K562 (cell line): ENCODE results near the gene ZMIZ1.

Experiments used
- DPF2 ChIP-seq: fragments of 450-650 bp; IDR thresholded peaks from 2 replicates; pipeline ENCODE4 v1.6.1; 2016
- EZH2 ChIP-seq: IDR thresholded peaks from 2 replicates; pipeline ENCODE4 v1.6.1; 2012; ENCODE audit warnings: low read depth, mild to moderate bottlenecking, inconsistent platforms, low read length, borderline replicate concordance
- NELFE ChIP-seq: IDR thresholded peaks from 2 replicates; pipeline ENCODE4 v1.6.1; 2011; ENCODE audit warnings: mild to moderate bottlenecking; ENCODE audit not compliant: insufficient read depth, insufficient read length
- POLR2A ChIP-seq: fragments of 450-650 bp; conservative IDR thresholded peaks from 2 replicates; pipeline ENCODE4 v1.6.1; 2016
- SOX6 ChIP-seq: fragments of 450-650 bp; IDR thresholded peaks from 2 replicates; pipeline ENCODE4 v1.6.1; 2014; ENCODE audit warnings: mild to moderate bottlenecking
- ZNF197 ChIP-seq: fragments of 200-800 bp; sonication (Bioruptor generic); IDR thresholded peaks from 2 replicates; pipeline ENCODE4 v1.6.1; 2016; ENCODE audit warnings: low read depth, missing genetic modification characterization, missing compliant biosample characterization
- ZNF212 ChIP-seq: fragments of 450-650 bp; formaldehyde crosslinking; IDR thresholded peaks from 2 replicates; pipeline ENCODE4 v1.4.0; 2020; ENCODE audit warnings: mild to moderate bottlenecking
- TF ChIP-seq, protein P1 (sequence below), 3 experiments: IDR thresholded peaks in 2 of 3; conservative IDR thresholded peaks in 1 of 3; 2 replicates each; pipeline ENCODE4 v1.5.1; 2011 to 2012; ENCODE audit warnings: low read length in 3 of 3, mild to moderate bottlenecking in 3 of 3, control low read depth in 2 of 3, improper control_type of control experiment in 1 of 3, inconsistent platforms in 1 of 3, low read depth in 1 of 3, mixed read lengths in 1 of 3, moderate library complexity in 1 of 3; ENCODE audit not compliant: insufficient read depth in 2 of 3
- TF ChIP-seq, protein P2 (sequence below): sonication (generic); formaldehyde crosslinking; IDR thresholded peaks from 2 replicates; pipeline ENCODE4 v1.5.0; 2020; ENCODE audit warnings: missing genetic modification reagents
- TF ChIP-seq, protein P3 (sequence below), 2 experiments: fragments of 450-650 bp; formaldehyde crosslinking in 1 of 2; IDR thresholded peaks; 2 replicates each; pipeline versions ENCODE4 v1.4.0 to v1.6.1; 2014 to 2020; ENCODE audit warnings: mild to moderate bottlenecking in 2 of 2, borderline replicate concordance in 1 of 2, low read depth in 1 of 2

DNA sequence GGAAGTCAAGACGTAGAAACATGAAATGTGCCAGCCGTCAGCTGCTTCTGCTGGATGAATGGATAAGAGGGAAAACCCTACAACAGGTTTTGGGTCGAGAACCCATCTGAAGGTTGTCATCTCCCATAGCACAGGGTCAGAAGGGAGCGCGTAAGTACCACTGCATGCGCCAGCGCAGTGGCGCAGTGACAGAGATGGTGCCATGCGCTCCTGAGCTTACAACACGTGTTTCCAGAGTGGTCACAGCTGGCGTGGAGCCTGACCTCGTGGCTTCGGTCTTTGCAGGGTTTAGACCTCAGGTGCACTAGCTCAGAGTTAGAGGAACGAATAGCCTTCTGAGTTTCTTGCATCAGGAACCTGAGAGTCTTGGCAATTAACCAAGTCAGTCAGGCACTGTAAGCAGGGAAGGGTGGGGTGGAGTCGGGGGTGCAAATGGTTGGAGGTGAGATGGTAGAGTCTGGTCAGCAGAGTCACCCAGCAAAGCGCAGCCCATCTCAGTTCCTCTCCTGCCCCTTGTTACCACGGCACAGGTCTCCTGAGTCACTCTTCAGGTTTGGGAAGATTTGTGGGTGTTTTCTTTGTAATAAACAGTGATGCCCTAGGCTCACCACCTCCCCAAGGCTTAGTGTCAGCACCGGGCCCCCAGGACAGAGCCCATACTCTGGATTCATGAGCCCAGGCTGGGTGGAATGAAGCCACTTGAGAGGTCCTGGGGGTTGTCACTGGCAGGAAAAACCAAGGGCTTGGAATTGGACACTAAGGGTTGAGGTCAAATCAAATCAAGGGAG lies 194.4 kb downstream of the ZMIZ1 start:
- TF ChIP-seq, protein P1, sequence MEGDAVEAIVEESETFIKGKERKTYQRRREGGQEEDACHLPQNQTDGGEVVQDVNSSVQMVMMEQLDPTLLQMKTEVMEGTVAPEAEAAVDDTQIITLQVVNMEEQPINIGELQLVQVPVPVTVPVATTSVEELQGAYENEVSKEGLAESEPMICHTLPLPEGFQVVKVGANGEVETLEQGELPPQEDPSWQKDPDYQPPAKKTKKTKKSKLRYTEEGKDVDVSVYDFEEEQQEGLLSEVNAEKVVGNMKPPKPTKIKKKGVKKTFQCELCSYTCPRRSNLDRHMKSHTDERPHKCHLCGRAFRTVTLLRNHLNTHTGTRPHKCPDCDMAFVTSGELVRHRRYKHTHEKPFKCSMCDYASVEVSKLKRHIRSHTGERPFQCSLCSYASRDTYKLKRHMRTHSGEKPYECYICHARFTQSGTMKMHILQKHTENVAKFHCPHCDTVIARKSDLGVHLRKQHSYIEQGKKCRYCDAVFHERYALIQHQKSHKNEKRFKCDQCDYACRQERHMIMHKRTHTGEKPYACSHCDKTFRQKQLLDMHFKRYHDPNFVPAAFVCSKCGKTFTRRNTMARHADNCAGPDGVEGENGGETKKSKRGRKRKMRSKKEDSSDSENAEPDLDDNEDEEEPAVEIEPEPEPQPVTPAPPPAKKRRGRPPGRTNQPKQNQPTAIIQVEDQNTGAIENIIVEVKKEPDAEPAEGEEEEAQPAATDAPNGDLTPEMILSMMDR (IDR thresholded peaks at IDR 0.05 in 2 of 3, conservative IDR thresholded peaks at IDR 0.05 in 1 of 3; ENCODE audit: insufficient read depth in 2 of 3, low read depth in 1 of 3, low read length in 3 of 3): no peak
- TF ChIP-seq POLR2A: no peak
- TF ChIP-seq ZNF197 (CRISPR knock-in tag): no peak
- no peak for TF ChIP-seq SOX6
- TF ChIP-seq, protein P2, sequence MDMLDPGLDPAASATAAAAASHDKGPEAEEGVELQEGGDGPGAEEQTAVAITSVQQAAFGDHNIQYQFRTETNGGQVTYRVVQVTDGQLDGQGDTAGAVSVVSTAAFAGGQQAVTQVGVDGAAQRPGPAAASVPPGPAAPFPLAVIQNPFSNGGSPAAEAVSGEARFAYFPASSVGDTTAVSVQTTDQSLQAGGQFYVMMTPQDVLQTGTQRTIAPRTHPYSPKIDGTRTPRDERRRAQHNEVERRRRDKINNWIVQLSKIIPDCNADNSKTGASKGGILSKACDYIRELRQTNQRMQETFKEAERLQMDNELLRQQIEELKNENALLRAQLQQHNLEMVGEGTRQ (CRISPR knock-in tag): no peak
- TF ChIP-seq, protein P3, sequence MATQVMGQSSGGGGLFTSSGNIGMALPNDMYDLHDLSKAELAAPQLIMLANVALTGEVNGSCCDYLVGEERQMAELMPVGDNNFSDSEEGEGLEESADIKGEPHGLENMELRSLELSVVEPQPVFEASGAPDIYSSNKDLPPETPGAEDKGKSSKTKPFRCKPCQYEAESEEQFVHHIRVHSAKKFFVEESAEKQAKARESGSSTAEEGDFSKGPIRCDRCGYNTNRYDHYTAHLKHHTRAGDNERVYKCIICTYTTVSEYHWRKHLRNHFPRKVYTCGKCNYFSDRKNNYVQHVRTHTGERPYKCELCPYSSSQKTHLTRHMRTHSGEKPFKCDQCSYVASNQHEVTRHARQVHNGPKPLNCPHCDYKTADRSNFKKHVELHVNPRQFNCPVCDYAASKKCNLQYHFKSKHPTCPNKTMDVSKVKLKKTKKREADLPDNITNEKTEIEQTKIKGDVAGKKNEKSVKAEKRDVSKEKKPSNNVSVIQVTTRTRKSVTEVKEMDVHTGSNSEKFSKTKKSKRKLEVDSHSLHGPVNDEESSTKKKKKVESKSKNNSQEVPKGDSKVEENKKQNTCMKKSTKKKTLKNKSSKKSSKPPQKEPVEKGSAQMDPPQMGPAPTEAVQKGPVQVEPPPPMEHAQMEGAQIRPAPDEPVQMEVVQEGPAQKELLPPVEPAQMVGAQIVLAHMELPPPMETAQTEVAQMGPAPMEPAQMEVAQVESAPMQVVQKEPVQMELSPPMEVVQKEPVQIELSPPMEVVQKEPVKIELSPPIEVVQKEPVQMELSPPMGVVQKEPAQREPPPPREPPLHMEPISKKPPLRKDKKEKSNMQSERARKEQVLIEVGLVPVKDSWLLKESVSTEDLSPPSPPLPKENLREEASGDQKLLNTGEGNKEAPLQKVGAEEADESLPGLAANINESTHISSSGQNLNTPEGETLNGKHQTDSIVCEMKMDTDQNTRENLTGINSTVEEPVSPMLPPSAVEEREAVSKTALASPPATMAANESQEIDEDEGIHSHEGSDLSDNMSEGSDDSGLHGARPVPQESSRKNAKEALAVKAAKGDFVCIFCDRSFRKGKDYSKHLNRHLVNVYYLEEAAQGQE (IDR thresholded peaks at IDR 0.05; ENCODE audit: borderline replicate concordance): no peak
- TF ChIP-seq, protein P3 (CRISPR knock-in tag; IDR thresholded peaks at IDR 0.05; ENCODE audit: low read depth): no peak
- no peak for TF ChIP-seq ZNF212 (CRISPR knock-in tag)
- no peak for TF ChIP-seq EZH2
- TF ChIP-seq DPF2: no peak
- TF ChIP-seq NELFE: no peak
